HepG2 (cell line): ENCODE results near the gene CTDP1. TPM values are rescaled to one million over a fixed set of nuclear protein-coding genes. Genes with fewer than 3 reads are reported as not detected.

Experiments used
- ATAC-seq: fragments of 200-7000 bp; cut with Tn5 transposase; 3 replicates; pipeline ENCODE4 v1.9.1; 2020; ENCODE audit warnings: mild to moderate bottlenecking, moderate library complexity
- BruUV-seq: library from RNA; stranded (reverse); fragments of 400-500 nt; replicated peaks from 2 replicates; lab custom pipeline; 2021; lab: Mats Ljungman, UMichigan
- CTCF ChIA-PET: fragments of 300-600 bp; formaldehyde crosslinking; extraction: SDS; loops from one replicate; lab custom pipeline; 2021; ENCODE audit warnings: low total read pairs, inconsistent platforms, low intra/inter-chr PET ratio; lab: Yijun Ruan, JAX
- POLR2A ChIA-PET: fragments of 350-600 bp; sonication (Branson Sonifier 250); formaldehyde crosslinking; loops from one replicate; lab custom pipeline; 2020; ENCODE audit warnings: antibody characterized with exemption, inconsistent platforms; lab: Yijun Ruan, JAX
- DNase-seq: peaks from one replicate; pipeline ENCODE4 v3.0.0-alpha.2; 2015; ENCODE audit warnings: low spot score
- FAIRE-seq: peaks from 3 replicates; lab custom pipeline; 2011; peaks lifted over from hg19 to GRCh38; lab: Jason Lieb, UNC
- H2AFZ ChIP-seq: one replicate; pipeline ENCODE4 v1.6.1; 2011; ENCODE audit warnings: low read length, inconsistent platforms
- H3K27ac ChIP-seq: fragments of 300-600 bp; 3 replicates; pipeline ENCODE4 v1.8.0; 2011; ENCODE audit warnings: mixed run types, mild to moderate bottlenecking, mixed read lengths, low read length, inconsistent platforms; ENCODE audit not compliant: insufficient read depth; ENCODE audit errors: extremely low read length
- H3K27me3 ChIP-seq, 2 experiments: fragments of 200-600 bp in 1 of 2; 2 replicates in 1 of 2; 3 replicates in 1 of 2; pipeline versions ENCODE4 v1.6.0 to v1.8.0; 2011; ENCODE audit warnings: low read length in 2 of 2, mild to moderate bottlenecking in 2 of 2, moderate library complexity in 2 of 2, inconsistent platforms in 1 of 2; ENCODE audit not compliant: insufficient read depth in 2 of 2, control insufficient read depth in 1 of 2
- H3K36me3 ChIP-seq, 2 experiments: fragments of 200-600 bp in 1 of 2; replicated peaks in 1 of 2; 2 replicates in 1 of 2; 3 replicates in 1 of 2; pipeline versions ENCODE4 v1.5.1 to v1.8.0; 2011; ENCODE audit warnings: low read length in 2 of 2, inconsistent platforms in 1 of 2; ENCODE audit not compliant: insufficient read depth in 2 of 2, control insufficient read depth in 1 of 2
- H3K4me1 ChIP-seq: 2 replicates; pipeline ENCODE4 v1.5.1; 2012; ENCODE audit warnings: low read length, inconsistent platforms; ENCODE audit not compliant: insufficient read depth
- H3K4me2 ChIP-seq: 2 replicates; pipeline ENCODE4 v1.6.0; 2011; ENCODE audit warnings: low read depth, low read length, inconsistent platforms
- H3K4me3 ChIP-seq, 3 experiments: fragments of 200-600 bp in 1 of 3; sonication (generic), shearing (Covaris generic) in 1 of 3; replicated peaks in 1 of 3; 2 replicates each; pipeline ENCODE4 v1.5.1; 2011 to 2016; ENCODE audit warnings: low read length in 3 of 3, inconsistent platforms in 2 of 3, low read depth in 2 of 3, mild to moderate bottlenecking in 2 of 3, control low read depth in 1 of 3, mixed read lengths in 1 of 3; ENCODE audit not compliant: insufficient read depth in 1 of 3
- H3K79me2 ChIP-seq: one replicate; pipeline ENCODE4 v1.6.1; 2011; ENCODE audit warnings: low read length, inconsistent platforms; ENCODE audit not compliant: insufficient read depth
- H3K9ac ChIP-seq: 2 replicates; pipeline ENCODE4 v1.6.0; 2011; ENCODE audit warnings: mild to moderate bottlenecking, low read depth, low read length, inconsistent platforms; ENCODE audit not compliant: insufficient read depth
- H3K9me3 ChIP-seq: 2 replicates; pipeline ENCODE4 v1.5.1; 2012; ENCODE audit warnings: mild to moderate bottlenecking, low read length
- H4K20me1 ChIP-seq: 2 replicates; pipeline ENCODE4 v1.6.0; 2011; ENCODE audit warnings: inconsistent platforms, mild to moderate bottlenecking, low read length, moderate library complexity; ENCODE audit not compliant: insufficient read depth
- HDAC2 ChIP-seq: sonication (generic); formaldehyde crosslinking; IDR thresholded peaks from 2 replicates; pipeline ENCODE4 v1.4.0; 2020; ENCODE audit warnings: missing genetic modification reagents
- SMC3 ChIP-seq: IDR thresholded peaks from 2 replicates; pipeline ENCODE4 v1.6.1; 2011; ENCODE audit warnings: low read length, improper control_type of control experiment
- THAP11 ChIP-seq: IDR thresholded peaks from 2 replicates; pipeline ENCODE4 v1.6.1; 2016; ENCODE audit warnings: missing biosample characterization, missing genetic modification reagents
- ZNF256 ChIP-seq: sonication (generic); formaldehyde crosslinking; conservative IDR thresholded peaks from 2 replicates; pipeline ENCODE4 v1.4.0; 2020; ENCODE audit warnings: missing genetic modification reagents
- ZNF549 ChIP-seq: sonication (generic); formaldehyde crosslinking; IDR thresholded peaks from 2 replicates; pipeline ENCODE4 v1.5.0; 2020; ENCODE audit warnings: missing genetic modification reagents
- ZSCAN12 ChIP-seq: sonication (generic); formaldehyde crosslinking; IDR thresholded peaks from 2 replicates; pipeline ENCODE4 v1.9.0; 2021; ENCODE audit warnings: mild to moderate bottlenecking, missing genetic modification reagents
- WGBS: methylation state at CpG from one replicate; pipeline ENCODE4 v1.1.6; 2017; ENCODE audit warnings: low lambda C conversion rate; 5-methylcytosine and 5-hydroxymethylcytosine counted together
- in situ Hi-C: cut with HindIII; loops from 2 replicates; pipeline ENCODE4 v1.10.0; 2017; ENCODE audit warnings: low pct_unique_long_range_greater_than_20kb; ENCODE audit not compliant: extremely low pct_ligation_motif_present
- intact Hi-C: fragments of 100-400 bp; cut with micrococcal nuclease; formaldehyde crosslinking; loops from one replicate; pipeline ENCODE4 v1.10.0; 2022; ENCODE audit not compliant: unreplicated experiment
- polyA plus RNA-seq, 8 experiments: library from polyadenylated mRNA; depleted of rRNA in 3 of 8; stranded (reverse) in 7 of 8; unstranded in 1 of 8; fragments of >200 nt; fragmentation: Illumina TruSeq in 4 of 8; extraction: Trizol in 4 of 8; gene quantifications; 2 replicates each; pipeline versions ENCODE4 v1.2.1 to v1.2.3, GENCODE V29; 2011 to 2016; ENCODE audit warnings: low read depth in 4 of 8, missing spikeins in 1 of 8, mixed read lengths in 1 of 8; ENCODE audit not compliant: insufficient read depth in 1 of 8
- total RNA-seq, 5 experiments: library from RNA; depleted of rRNA; stranded (reverse); fragments of >200 nt; fragmentation: Illumina TruSeq; extraction: Trizol; gene quantifications; 2 replicates each; pipeline ENCODE4 v1.2.3, GENCODE V29; 2016; ENCODE audit warnings: low read depth in 1 of 5
- TF ChIP-seq, protein P1 (sequence below), 2 experiments: sonication (generic) in 1 of 2; formaldehyde crosslinking in 1 of 2; IDR thresholded peaks; 2 replicates each; pipeline versions ENCODE4 v1.4.0 to v1.6.1; 2016 to 2020; ENCODE audit warnings: borderline replicate concordance in 1 of 2, low read depth in 1 of 2, mild to moderate bottlenecking in 1 of 2, missing genetic modification reagents in 1 of 2

The CTDP1 gene
- total and polyA plus RNA-seq, 2 of the 13 experiments (the other 11 are each of a cell fraction or from before 2014, with no cell fraction given): 6.9 to 11.0 TPM

DNA sequence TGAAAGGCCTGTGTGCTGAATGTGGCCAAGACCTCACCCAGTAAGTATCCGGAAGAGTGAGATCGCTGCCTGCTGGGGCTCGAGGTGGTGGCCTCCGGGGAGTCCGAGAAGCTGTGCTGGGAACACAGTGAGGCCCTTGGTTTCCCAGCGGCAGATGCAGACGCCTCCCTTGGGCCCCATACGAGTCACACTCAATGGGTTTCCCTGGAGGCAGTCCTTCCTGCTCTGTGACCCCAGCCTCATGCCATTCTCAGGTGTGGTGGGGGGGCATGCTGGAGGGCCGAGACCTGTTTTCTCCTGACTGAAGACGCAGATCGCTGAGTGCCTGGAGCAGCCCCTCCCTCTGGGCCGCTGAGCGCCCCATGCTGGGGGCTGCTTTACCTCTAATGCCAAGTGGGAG is 15.7 kb downstream of the CTDP1 start:
- H3K4me1 ChIP-seq: no peaks in the 10 kb centered on the region
- no peak for TF ChIP-seq ZNF256 (CRISPR knock-in tag)
- no peak for TF ChIP-seq THAP11 (CRISPR knock-in tag)
- TF ChIP-seq, protein P1, sequence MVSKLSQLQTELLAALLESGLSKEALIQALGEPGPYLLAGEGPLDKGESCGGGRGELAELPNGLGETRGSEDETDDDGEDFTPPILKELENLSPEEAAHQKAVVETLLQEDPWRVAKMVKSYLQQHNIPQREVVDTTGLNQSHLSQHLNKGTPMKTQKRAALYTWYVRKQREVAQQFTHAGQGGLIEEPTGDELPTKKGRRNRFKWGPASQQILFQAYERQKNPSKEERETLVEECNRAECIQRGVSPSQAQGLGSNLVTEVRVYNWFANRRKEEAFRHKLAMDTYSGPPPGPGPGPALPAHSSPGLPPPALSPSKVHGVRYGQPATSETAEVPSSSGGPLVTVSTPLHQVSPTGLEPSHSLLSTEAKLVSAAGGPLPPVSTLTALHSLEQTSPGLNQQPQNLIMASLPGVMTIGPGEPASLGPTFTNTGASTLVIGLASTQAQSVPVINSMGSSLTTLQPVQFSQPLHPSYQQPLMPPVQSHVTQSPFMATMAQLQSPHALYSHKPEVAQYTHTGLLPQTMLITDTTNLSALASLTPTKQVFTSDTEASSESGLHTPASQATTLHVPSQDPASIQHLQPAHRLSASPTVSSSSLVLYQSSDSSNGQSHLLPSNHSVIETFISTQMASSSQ (IDR thresholded peaks at IDR 0.05; ENCODE audit: low read depth): no peak
- TF ChIP-seq, protein P1 (CRISPR knock-in tag; IDR thresholded peaks at IDR 0.05; ENCODE audit: borderline replicate concordance): no peak
- no peak for TF ChIP-seq HDAC2 (CRISPR knock-in tag)
- no peak for TF ChIP-seq ZSCAN12 (CRISPR knock-in tag)
- no peak for TF ChIP-seq ZNF549 (CRISPR knock-in tag)
- no peak for TF ChIP-seq SMC3
- DNase-seq (no peak), FAIRE-seq (no peak), ATAC-seq (no peak)
- ChIA-PET CTCF (no interaction called here), POLR2A (no interaction called here)
- WGBS: 93% methylated on average over 10 of the region's 13 CpGs
- no TSS peak for BruUV-seq
- no peak overlapping the region for H2AFZ ChIP-seq
- H3K9me3 ChIP-seq: no peaks in the 10 kb centered on the region
- no peak overlapping the region for H3K9ac ChIP-seq
- H3K4me3 ChIP-seq: no peak overlapping the region
- no peaks in the 10 kb centered on the region for H4K20me1 ChIP-seq
- peaks cover 15% of the 10 kb centered on the region for H3K79me2 ChIP-seq
- H3K27me3 ChIP-seq: no peaks in the 10 kb centered on the region
- H3K4me2 ChIP-seq: no peak overlapping the region
- no peak overlapping the region for H3K27ac ChIP-seq
- in situ Hi-C loops (no loop called here), intact Hi-C loops (no loop called here)
- H3K36me3 ChIP-seq: peaks cover 12 to 36% of the 10 kb centered on the region in 2 experiments; a peak in 4 of 5 replicates
